HL-60 (cell line): ENCODE results near the gene OR6Q1.
"Not testable (repeated sequence)": the region's sequence is repeated elsewhere in the genome, so short reads cannot be mapped to it uniquely, and the experiment has no call there.

Source experiments
- DNase-seq, 2 experiments: peaks; one replicate each; pipeline ENCODE4 v3.0.0-alpha.2; 2010 to 2020; ENCODE audit warnings: low read depth in 1 of 2, low spot score in 1 of 2
- H3K27ac ChIP-seq: fragments of 250-450 bp; sonication (Bioruptor Pico); replicated peaks from 2 replicates; pipeline ENCODE4 v1.5.1; 2020; ENCODE audit warnings: mild to moderate bottlenecking, moderate library complexity
- H3K27me3 ChIP-seq: fragments of 250-450 bp; sonication (Bioruptor Pico); 2 replicates; pipeline ENCODE4 v1.5.1; 2021; ENCODE audit warnings: mild to moderate bottlenecking, moderate library complexity; ENCODE audit not compliant: insufficient read depth, poor library complexity, severe bottlenecking
- H3K4me3 ChIP-seq: replicated peaks from 2 replicates; pipeline ENCODE4 v1.5.1; 2011; ENCODE audit warnings: mild to moderate bottlenecking, control low read depth, low read length; ENCODE audit not compliant: insufficient read depth
- GABPA ChIP-seq: IDR thresholded peaks from 2 replicates; pipeline ENCODE4 v1.6.1; 2012; ENCODE audit warnings: low read depth
- POLR2AphosphoS5 ChIP-seq: IDR thresholded peaks from 2 replicates; pipeline ENCODE4 v1.6.1; 2012; ENCODE audit warnings: low read depth
- REST ChIP-seq: IDR thresholded peaks from 2 replicates; pipeline ENCODE4 v1.6.1; 2012; ENCODE audit warnings: low read depth; ENCODE audit not compliant: insufficient replicate concordance
- SPI1 ChIP-seq: IDR thresholded peaks from 2 replicates; pipeline ENCODE4 v1.6.1; 2012; ENCODE audit warnings: low read depth, mild to moderate bottlenecking, borderline replicate concordance
- TF ChIP-seq, protein P1 (sequence below): IDR thresholded peaks from one replicate; pipeline ENCODE4 v1.5.1; 2011; ENCODE audit warnings: low read length, control low read depth, inconsistent platforms; ENCODE audit not compliant: insufficient read depth

OR6Q1 gene

GRCh38 chr11:57983191-57983590, 47.6 kb upstream of the OR6Q1 start:
- TF ChIP-seq, protein P1, sequence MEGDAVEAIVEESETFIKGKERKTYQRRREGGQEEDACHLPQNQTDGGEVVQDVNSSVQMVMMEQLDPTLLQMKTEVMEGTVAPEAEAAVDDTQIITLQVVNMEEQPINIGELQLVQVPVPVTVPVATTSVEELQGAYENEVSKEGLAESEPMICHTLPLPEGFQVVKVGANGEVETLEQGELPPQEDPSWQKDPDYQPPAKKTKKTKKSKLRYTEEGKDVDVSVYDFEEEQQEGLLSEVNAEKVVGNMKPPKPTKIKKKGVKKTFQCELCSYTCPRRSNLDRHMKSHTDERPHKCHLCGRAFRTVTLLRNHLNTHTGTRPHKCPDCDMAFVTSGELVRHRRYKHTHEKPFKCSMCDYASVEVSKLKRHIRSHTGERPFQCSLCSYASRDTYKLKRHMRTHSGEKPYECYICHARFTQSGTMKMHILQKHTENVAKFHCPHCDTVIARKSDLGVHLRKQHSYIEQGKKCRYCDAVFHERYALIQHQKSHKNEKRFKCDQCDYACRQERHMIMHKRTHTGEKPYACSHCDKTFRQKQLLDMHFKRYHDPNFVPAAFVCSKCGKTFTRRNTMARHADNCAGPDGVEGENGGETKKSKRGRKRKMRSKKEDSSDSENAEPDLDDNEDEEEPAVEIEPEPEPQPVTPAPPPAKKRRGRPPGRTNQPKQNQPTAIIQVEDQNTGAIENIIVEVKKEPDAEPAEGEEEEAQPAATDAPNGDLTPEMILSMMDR: no peak
- TF ChIP-seq SPI1 (no peak), GABPA (no peak), REST (no peak), POLR2AphosphoS5 (no peak)
- H3K4me3 ChIP-seq: no peak overlapping the region

GRCh38 chr11:57999523-57999922, 31.2 kb upstream of the OR6Q1 start:
- H3K27ac ChIP-seq, H3K4me3 ChIP-seq, DNase-seq, H3K27me3 ChIP-seq: not testable (repeated sequence)

More at GRCh38 chr11:57983191-57983590, 47.6 kb upstream of the OR6Q1 start:
- Histone ChIP-seq H3K27ac (no peak overlapping the region), H3K27me3 (peaks cover 8% of the 10 kb centered on the region)
- DNase-seq: no peak

DNA sequence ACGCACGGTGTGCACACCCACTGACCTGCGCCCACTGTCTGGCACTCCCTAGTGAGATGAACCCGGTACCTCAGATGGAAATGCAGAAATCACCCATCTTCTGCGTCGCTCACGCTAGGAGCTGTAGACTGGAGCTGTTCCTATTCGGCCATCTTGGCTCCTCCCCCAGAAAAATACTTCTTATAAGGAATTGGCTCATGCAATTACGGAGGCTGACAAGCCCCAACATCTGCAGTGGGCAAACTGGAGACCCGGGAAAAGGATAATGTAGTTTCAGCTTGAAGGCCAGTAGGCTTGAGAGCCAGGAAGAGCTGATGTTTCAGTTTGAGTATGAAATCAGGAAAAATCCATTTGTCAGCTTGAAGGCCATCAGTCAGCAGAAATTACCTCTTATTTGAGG, 30.7 kb upstream of the OR6Q1 start:
- not testable (repeated sequence) for H3K4me3 ChIP-seq, H3K27me3 ChIP-seq, H3K27ac ChIP-seq, DNase-seq

GRCh38 chr11:58000699-58001098, 30.1 kb upstream of the OR6Q1 start:
- Histone ChIP-seq H3K4me3 (no peak overlapping the region), H3K27me3 (no peaks in the 10 kb centered on the region), H3K27ac (no peak overlapping the region)
- TF ChIP-seq POLR2AphosphoS5 (no peak), REST (no peak), GABPA (no peak), SPI1 (no peak)
- TF ChIP-seq, protein P1: no peak
- DNase-seq: no peak

DNA sequence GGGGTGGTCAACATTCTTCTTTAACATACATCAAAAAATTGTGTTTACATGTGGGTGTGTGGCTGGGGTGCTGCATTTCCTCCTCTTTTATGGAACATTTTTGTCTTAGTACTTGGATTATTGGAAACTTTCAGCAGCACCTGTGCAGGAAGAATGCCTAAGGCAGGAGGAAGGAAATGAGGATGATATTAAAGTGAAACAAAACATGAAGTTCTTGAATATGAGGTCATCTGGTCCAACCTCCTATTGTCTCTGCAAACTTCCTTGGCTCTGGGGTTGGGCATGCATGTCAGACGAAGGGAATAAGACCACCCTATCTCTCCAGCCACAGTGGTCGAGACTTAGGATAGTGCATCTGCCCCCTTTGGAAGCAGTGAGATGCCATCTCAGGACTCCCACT, 27.7 kb upstream of the OR6Q1 start:
- TF ChIP-seq SPI1 (no peak), REST (no peak), GABPA (no peak)
- no peak for DNase-seq
- Histone ChIP-seq H3K27ac (no peak overlapping the region), H3K4me3 (no peak overlapping the region), H3K27me3 (no peaks in the 10 kb centered on the region)
